Ammon's horn (tissue), 1 donor: Measurements from ENCODE around the gene NAALADL2.
"Not testable (repeated sequence)": the region's sequence is repeated elsewhere in the genome, so short reads cannot be mapped to it uniquely, and the experiment has no call there.

Experiments used
- DNase-seq: peaks from one replicate; pipeline ENCODE4 v3.0.0-alpha.2; 2016; ENCODE audit warnings: low spot score

The NAALADL2 gene

GRCh38 chr3:175146258-175146657 is 287.1 kb downstream of the NAALADL2 start:
- peak; percentile 3 for DNase-seq

GRCh38 chr3:175149675-175150074 is 290.5 kb downstream of the NAALADL2 start:
- DNase-seq: no peak

DNA sequence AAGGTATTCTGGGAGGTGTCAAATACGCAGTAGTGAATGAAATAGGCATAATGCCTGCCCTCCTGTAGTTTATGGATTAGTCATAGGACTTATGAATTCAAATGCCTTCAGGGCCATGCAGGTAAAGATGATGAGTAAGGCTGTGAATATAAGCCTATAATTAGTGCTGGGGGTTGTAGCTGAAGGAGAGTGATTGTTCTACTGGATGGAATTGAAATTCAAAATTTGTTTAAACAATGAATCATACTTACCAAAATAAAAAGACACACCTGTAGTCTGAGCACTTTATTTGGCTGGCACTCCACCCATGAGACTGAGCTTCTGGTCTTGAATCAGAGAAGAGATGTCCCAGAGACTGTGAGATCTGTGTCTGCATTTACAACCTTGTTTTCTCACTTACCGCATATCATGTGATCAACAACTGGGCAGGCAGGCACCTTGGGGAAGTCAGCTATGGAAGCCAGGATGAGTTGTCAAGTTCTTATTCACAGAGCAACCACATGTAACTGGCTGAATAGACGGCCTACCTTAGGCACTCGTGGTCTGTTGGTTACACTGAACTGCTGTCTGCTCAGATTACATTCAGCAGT is 291.8 kb downstream of the NAALADL2 start:
- no peak for DNase-seq

GRCh38 chr3:175153595-175153994 is 294.5 kb downstream of the NAALADL2 start:
- DNase-seq: no peak

- DNase-seq: no peak
Measured at GRCh38 chr3:175155172-175155571, 296.0 kb downstream of the NAALADL2 start.

GRCh38 chr3:175159202-175159601 is 300.1 kb downstream of the NAALADL2 start:
- no peak for DNase-seq

DNA sequence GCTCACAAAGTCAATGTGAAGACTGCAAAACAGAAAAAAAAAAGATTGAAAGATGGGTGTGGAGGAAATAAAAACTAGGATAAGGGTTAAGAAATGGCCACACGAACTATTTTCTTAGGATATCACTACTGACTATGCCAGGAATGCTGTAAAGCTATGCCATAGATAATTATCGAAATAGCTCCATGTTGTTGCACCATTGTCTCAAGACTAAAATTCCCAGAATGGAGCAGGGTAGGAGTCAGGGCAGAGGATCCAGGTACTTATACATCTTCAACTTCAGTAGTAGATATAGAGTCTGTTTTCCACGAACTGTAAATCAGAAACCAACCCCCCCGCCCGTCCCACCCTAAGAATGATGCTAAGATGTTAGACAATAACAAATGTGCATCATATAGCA is 302.2 kb downstream of the NAALADL2 start:
- no peak for DNase-seq

- no peak for DNase-seq
Measured at GRCh38 chr3:175163686-175164085, 304.6 kb downstream of the NAALADL2 start.

DNA sequence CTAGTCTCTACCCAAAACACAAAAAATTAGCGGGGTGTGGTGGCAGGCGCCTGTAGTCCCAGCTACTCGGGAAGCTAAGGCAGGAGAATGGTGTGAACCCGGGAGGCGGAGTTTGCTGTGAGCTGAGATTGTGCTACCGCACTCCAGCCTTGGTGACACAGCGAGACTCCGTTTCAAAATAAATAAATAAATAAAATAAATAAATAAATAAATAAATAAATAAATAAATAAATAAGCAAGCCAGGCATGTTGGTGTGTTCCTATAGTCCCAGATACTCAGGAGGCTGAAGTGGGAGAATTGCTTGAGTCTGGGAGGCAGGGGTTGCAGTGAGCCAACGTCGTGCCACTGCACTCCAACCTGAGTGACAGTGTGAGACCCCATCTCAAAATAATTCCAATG is 314.0 kb downstream of the NAALADL2 start:
- not testable (repeated sequence) for DNase-seq

- DNase-seq: no peak
Measured at GRCh38 chr3:175176556-175176955, 317.4 kb downstream of the NAALADL2 start.

- DNase-seq: no peak
Measured at GRCh38 chr3:175179055-175179454, 319.9 kb downstream of the NAALADL2 start.

DNA sequence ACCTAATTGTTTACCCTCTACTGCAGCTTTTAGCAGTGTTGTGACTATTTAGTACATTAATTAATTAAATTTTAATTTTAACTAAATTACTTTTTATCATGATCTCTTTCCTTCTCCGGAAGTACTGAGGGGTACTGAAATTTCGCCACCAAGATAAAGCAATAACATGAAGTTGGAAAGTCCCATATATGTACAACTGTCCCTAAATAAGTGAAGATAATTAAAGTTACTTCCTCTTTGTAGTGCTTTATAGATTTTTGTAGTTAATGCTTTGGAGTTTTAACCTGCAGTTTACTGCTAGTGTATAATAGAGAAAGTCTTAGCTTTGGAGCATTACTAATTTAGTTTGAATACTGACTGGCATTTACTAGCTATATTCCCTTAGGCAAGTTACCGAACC is 325.3 kb downstream of the NAALADL2 start:
- no peak for DNase-seq

DNA sequence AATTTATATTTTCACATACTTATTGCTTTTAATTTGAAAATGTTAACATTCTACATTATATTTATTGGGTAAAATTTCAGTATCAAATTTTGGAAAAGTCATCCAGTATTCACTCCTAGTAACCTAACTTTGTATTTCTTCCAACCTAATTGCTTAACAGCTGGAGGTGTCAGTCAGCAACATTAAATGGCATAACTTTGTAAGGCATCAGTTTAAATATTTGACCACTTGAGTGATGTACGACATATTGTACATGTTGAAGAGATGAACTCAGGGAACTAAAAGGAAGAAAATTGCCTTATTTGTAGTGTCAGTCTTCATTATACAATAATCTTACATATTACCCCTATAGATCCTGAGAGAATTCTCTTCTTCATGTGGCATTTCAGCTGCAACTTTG is 326.8 kb downstream of the NAALADL2 start:
- no peak for DNase-seq

DNA sequence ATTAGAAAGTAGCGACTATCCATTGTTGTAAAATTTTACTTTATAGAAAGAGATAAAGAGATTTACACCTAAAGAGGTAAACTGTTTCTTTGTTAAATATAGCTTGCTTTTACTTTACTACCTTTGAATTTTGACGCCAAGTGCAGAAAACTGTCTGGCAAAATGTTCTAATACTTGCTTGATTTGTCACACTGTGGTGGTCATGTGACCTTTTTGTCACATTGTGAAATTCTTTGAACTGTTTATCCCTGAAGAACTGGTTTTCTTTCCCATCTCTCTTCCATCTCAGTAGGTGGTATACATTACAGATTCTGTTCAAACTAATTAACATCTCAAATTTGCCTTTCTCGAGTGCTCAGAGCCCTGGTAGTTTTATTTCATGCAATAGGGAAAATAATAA is 327.4 kb downstream of the NAALADL2 start:
- no peak for DNase-seq

- no peak for DNase-seq
Measured at GRCh38 chr3:175187586-175187985, 328.5 kb downstream of the NAALADL2 start.

GRCh38 chr3:175192536-175192935 is 333.4 kb downstream of the NAALADL2 start:
- DNase-seq: no peak

DNA sequence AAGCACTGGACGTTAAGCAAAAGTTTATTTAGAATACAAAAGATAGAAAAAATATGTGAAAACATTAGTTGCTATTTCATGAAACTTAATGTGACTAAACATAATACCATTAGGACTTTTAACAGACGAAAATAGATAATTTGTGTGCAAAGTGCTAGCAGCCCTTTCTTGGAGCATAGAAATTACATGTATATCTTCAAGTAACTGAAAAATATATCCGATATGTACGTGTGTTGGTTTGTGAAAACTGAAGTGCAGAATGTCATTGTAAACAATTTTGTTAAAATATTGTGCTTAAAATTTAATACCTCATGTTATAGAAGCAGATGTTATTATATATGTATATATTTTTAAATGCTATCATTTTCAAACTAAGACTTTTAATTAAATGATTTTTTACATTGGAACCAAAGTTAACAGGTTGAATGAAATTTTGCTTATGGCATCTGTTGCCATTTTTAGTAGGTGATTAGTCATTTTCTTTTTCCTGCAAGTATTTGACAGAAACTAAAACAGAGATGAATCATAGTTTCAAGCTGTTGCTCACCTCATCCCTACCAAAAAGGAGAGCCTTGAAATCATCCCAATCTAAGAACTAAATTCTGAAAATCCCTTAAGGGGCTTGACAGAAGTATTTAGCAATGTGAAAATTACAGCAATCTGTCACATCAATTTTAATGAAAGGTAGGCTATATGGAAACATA is 334.8 kb downstream of the NAALADL2 start:
- DNase-seq: peak; percentile 7

DNA sequence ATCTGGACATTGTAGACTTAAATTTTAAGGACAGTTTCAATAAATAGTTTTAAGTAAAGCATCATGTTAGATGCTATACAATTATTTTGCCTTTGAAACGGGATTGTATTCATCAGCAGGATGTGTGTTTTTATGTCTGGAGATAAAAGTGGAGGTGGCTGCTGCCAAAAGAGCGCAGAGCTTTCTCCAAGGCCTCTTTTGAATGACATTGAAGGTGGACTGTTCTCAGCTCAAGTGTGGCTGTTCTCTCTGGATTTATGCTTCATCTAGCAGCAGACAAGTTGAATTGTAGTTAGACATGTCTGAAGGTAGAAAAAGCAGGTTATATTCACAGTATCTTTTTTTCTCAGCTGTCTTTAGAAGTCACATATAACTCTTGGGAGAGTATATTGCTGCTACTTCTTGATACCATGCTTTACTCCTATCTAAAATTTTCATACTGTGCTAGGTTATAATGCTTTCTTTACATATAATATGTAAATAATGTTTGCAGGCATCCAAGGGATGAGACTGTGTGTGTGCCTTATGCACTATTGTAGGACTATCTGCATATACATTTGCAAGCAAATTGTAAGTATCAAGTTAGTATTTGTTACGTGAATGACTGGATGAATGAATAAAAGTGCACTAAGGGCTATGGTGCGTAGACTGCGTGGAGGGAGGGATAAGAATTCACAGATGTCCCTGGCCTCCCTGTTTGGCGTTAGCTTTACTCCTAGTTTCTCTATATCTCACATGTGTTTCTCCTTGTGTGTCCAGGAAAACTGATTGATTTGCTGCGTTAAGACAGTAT is 340.1 kb downstream of the NAALADL2 start:
- DNase-seq: no peak

DNA sequence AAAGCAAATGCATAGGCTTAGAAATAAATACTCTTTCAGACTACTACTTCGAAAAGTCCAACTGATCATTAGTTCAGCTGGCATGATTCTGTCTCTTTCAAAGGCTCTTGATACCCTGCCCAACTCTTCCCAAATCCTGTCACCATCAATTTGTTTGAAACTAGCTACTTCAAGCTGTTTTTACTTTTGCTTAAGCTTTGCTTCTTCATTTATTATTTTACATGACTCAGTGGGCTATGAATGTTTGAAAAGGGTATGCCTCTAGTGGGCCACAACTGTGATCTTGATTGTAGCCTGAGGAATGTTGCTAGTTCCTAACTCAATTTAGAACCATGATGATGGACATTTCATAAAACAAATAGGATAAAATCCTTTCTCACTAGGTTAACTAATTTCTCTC is 340.8 kb downstream of the NAALADL2 start:
- DNase-seq: no peak

GRCh38 chr3:175200391-175201095 is 341.4 kb downstream of the NAALADL2 start:
- DNase-seq: no peak

GRCh38 chr3:175207361-175207760 is 348.2 kb downstream of the NAALADL2 start:
- no peak for DNase-seq

GRCh38 chr3:175208326-175208725 is 349.2 kb downstream of the NAALADL2 start:
- peak; percentile 81 for DNase-seq

GRCh38 chr3:175211466-175211865 is 352.3 kb downstream of the NAALADL2 start:
- no peak for DNase-seq
